Thyroid gland (tissue), 4 donors: ENCODE measurements around the gene UNC13C.

Experiments used
- POLR2A ChIP-seq, 2 donors: fragments of 450-650 bp; IDR thresholded peaks; one replicate each; pipeline ENCODE4 v1.6.1; 2017; ENCODE audit warnings: antibody characterized with exemption in 2 of 2, mild to moderate bottlenecking in 2 of 2, moderate library complexity in 1 of 2
- TF ChIP-seq, protein P1 (sequence below), 6 experiments: fragments of 200-600 bp in 3 of 6; fragments of 450-650 bp in 3 of 6; sonication (generic) in 3 of 6; IDR thresholded peaks; one replicate each; pipeline ENCODE4 v1.5.1; 2016 to 2019; ENCODE audit warnings: antibody characterized with exemption in 6 of 6, mild to moderate bottlenecking in 2 of 6, inconsistent platforms in 1 of 6, moderate library complexity in 1 of 6

DNA sequence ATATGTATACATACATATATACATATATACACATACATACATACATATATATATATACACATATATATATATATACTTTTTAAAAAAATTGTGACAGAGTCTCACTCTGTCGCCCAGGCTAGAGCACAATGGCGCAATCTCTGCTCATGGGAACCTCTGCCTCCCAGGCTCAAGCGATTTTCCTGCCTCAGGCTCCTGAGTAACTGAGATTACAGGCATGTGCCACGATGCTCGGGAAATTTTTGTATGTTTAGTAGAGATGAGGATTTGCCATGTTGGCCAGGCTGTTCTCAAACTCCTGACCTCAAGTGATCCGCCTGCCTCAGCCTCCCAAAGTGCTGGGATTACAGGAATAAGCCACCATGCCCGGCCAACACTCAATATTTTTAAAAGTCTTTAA, 302.5 kb downstream of the UNC13C start:
- TF ChIP-seq, protein P1, sequence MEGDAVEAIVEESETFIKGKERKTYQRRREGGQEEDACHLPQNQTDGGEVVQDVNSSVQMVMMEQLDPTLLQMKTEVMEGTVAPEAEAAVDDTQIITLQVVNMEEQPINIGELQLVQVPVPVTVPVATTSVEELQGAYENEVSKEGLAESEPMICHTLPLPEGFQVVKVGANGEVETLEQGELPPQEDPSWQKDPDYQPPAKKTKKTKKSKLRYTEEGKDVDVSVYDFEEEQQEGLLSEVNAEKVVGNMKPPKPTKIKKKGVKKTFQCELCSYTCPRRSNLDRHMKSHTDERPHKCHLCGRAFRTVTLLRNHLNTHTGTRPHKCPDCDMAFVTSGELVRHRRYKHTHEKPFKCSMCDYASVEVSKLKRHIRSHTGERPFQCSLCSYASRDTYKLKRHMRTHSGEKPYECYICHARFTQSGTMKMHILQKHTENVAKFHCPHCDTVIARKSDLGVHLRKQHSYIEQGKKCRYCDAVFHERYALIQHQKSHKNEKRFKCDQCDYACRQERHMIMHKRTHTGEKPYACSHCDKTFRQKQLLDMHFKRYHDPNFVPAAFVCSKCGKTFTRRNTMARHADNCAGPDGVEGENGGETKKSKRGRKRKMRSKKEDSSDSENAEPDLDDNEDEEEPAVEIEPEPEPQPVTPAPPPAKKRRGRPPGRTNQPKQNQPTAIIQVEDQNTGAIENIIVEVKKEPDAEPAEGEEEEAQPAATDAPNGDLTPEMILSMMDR (IDR thresholded peaks at IDR 0.05), result no peak
- no peak for TF ChIP-seq POLR2A (IDR thresholded peaks at IDR 0.05)
